SU-DHL-6 (cell line): ENCODE data around the gene LOXHD1.

Source experiments
- CTCF ChIP-seq: fragments of 200-600 bp; sonication (generic); IDR thresholded peaks from one replicate; pipeline ENCODE4 v1.5.1; 2017; ENCODE audit warnings: antibody characterized with exemption, mild to moderate bottlenecking, low read length, moderate library complexity; ENCODE audit not compliant: insufficient read depth, poor library complexity, severe bottlenecking
- EZH2phosphoT487 ChIP-seq: fragments of 200-600 bp; sonication (generic), shearing (Covaris generic); conservative IDR thresholded peaks from 2 replicates; pipeline ENCODE4 v1.6.1; 2018; ENCODE audit warnings: mild to moderate bottlenecking, antibody characterized with exemption, low read length, moderate library complexity, mixed read lengths

GRCh38 chr18:46688853-46689525 is 32.0 kb upstream of the LOXHD1 start:
- TF ChIP-seq CTCF (no peak), EZH2phosphoT487 (no peak)
